HG03139 (cell line): ENCODE measurements around the gene PLD4.
"Not testable (repeated sequence)": the region's sequence is repeated elsewhere in the genome, so short reads cannot be mapped to it uniquely, and the experiment has no call there.

Experiments
- ATAC-seq: cut with Tn5 transposase; IDR thresholded peaks from one replicate; pipeline ENCODE4 v1.9.1; 2021; ENCODE audit not compliant: unreplicated experiment

The PLD4 gene

GRCh38 chr14:104885973-104886689 is 38.5 kb upstream of the PLD4 start:
- no peak for ATAC-seq

GRCh38 chr14:104886690-104887622 is 37.7 kb upstream of the PLD4 start:
- ATAC-seq, result no peak

- no peak for ATAC-seq
These were observed 36.8 kb upstream of the PLD4 start for GRCh38 chr14:104887623-104888488.

- ATAC-seq, result no peak
These were observed 35.9 kb upstream of the PLD4 start for GRCh38 chr14:104888489-104889374.

- ATAC-seq, result no peak
These were observed 35.3 kb upstream of the PLD4 start for GRCh38 chr14:104889375-104889757.

- not testable (repeated sequence) for ATAC-seq
These were observed 34.4 kb upstream of the PLD4 start for GRCh38 chr14:104890292-104890691.

- ATAC-seq, result no peak
These were observed 33.5 kb upstream of the PLD4 start for GRCh38 chr14:104891121-104891551.

- no peak for ATAC-seq
These were observed 32.8 kb upstream of the PLD4 start for GRCh38 chr14:104891664-104892530.

- ATAC-seq, result no peak
These were observed 31.9 kb upstream of the PLD4 start for GRCh38 chr14:104892531-104893434.

GRCh38 chr14:104893435-104894207 is 31.1 kb upstream of the PLD4 start:
- ATAC-seq, result no peak

GRCh38 chr14:104894331-104895206 is 30.1 kb upstream of the PLD4 start:
- no peak for ATAC-seq

- no peak for ATAC-seq
These were observed 29.4 kb upstream of the PLD4 start for GRCh38 chr14:104895207-104895785.

GRCh38 chr14:104895786-104896661 is 28.7 kb upstream of the PLD4 start:
- no peak for ATAC-seq

GRCh38 chr14:104897330-104898194 is 27.1 kb upstream of the PLD4 start:
- ATAC-seq, result no peak
